WTC11 (cell line): ENCODE measurements around the gene SLC16A8. TPM values are rescaled to one million over a fixed set of nuclear protein-coding genes. Genes with fewer than 3 reads are reported as not detected.

Source experiments
- ATAC-seq: fragments of 200-7000 bp; cut with Tn5 transposase; 2 replicates; pipeline ENCODE4 v1.10.0; 2021; ENCODE audit warnings: mild to moderate bottlenecking, moderate library complexity
- CTCF ChIA-PET: fragments of 300-600 bp; sonication (Branson Sonifier 250); formaldehyde crosslinking; loops from one replicate; lab custom pipeline; 2021; ENCODE audit warnings: antibody characterized with exemption; lab: Charles Lee
- POLR2A ChIA-PET: fragments of 350-600 bp; sonication (Branson Sonifier 250); formaldehyde crosslinking; loops from one replicate; lab custom pipeline; 2021; ENCODE audit warnings: antibody characterized with exemption; lab: Charles Lee
- DNase-seq: peaks from one replicate; pipeline ENCODE4 v3.0.0; 2021; ENCODE audit warnings: low spot score
- H3K27ac Mint-ChIP-seq: 2 replicates; pipeline ENCODE4 v1.8.0; 2021; ENCODE audit warnings: mixed read lengths
- H3K27me3 Mint-ChIP-seq: 2 replicates; pipeline ENCODE4 v1.8.0; 2021; ENCODE audit warnings: low read depth, mild to moderate bottlenecking, moderate library complexity, mixed read lengths
- H3K36me3 Mint-ChIP-seq: 2 replicates; pipeline ENCODE4 v1.8.0; 2021; ENCODE audit warnings: mixed read lengths
- H3K4me1 Mint-ChIP-seq: 2 replicates; pipeline ENCODE4 v1.8.0; 2022; ENCODE audit warnings: mixed read lengths
- H3K4me3 Mint-ChIP-seq: 2 replicates; pipeline ENCODE4 v1.8.0; 2021; ENCODE audit warnings: mild to moderate bottlenecking, moderate library complexity, mixed read lengths
- H3K9me3 Mint-ChIP-seq: 2 replicates; pipeline ENCODE4 v1.8.0; 2021; ENCODE audit warnings: mixed read lengths
- ESRRA ChIP-seq: sonication (generic); formaldehyde crosslinking; IDR thresholded peaks from 2 replicates; pipeline ENCODE4 v1.8.1; 2022; ENCODE audit warnings: mild to moderate bottlenecking, missing genetic modification reagents, borderline replicate concordance
- NR1H2 ChIP-seq: sonication (generic); formaldehyde crosslinking; IDR thresholded peaks from 2 replicates; pipeline ENCODE4 v1.9.0; 2021; ENCODE audit warnings: mild to moderate bottlenecking, moderate library complexity, missing genetic modification reagents
- ZNF281 ChIP-seq: sonication (generic); formaldehyde crosslinking; IDR thresholded peaks from 2 replicates; pipeline ENCODE4 v1.8.0; 2023; ENCODE audit warnings: mild to moderate bottlenecking, missing genetic modification reagents
- ZNF317 ChIP-seq: sonication (generic); formaldehyde crosslinking; IDR thresholded peaks from 2 replicates; pipeline ENCODE4 v1.8.1; 2023; ENCODE audit warnings: low read depth, mild to moderate bottlenecking, moderate library complexity, missing genetic modification reagents, borderline replicate concordance
- ZNF396 ChIP-seq: fragments of 250-450 bp; sonication (Bioruptor Pico); IDR thresholded peaks from 2 replicates; pipeline ENCODE4 v1.8.0; 2021; ENCODE audit warnings: mild to moderate bottlenecking, moderate library complexity, borderline replicate concordance
- total RNA-seq: library from RNA; stranded (reverse); gene quantifications from 3 replicates; pipeline ENCODE4 v1.2.3, GENCODE V29; 2021
- TF ChIP-seq, protein P1 (sequence below): sonication (generic); formaldehyde crosslinking; IDR thresholded peaks from 2 replicates; pipeline ENCODE4 v1.8.0; 2022; ENCODE audit warnings: missing genetic modification reagents
- TF ChIP-seq, protein P2 (sequence below): sonication (generic); formaldehyde crosslinking; IDR thresholded peaks from 2 replicates; pipeline ENCODE4 v1.8.0; 2022; ENCODE audit warnings: mild to moderate bottlenecking, missing genetic modification reagents
- TF ChIP-seq, protein P3 (sequence below): fragments of 200-600 bp; IDR thresholded peaks from 2 replicates; pipeline ENCODE4 v1.8.0; 2022; ENCODE audit warnings: antibody characterized with exemption

The SLC16A8 gene
- total RNA-seq, 1 experiment from 2014 or later, result 0.57 TPM

DNA sequence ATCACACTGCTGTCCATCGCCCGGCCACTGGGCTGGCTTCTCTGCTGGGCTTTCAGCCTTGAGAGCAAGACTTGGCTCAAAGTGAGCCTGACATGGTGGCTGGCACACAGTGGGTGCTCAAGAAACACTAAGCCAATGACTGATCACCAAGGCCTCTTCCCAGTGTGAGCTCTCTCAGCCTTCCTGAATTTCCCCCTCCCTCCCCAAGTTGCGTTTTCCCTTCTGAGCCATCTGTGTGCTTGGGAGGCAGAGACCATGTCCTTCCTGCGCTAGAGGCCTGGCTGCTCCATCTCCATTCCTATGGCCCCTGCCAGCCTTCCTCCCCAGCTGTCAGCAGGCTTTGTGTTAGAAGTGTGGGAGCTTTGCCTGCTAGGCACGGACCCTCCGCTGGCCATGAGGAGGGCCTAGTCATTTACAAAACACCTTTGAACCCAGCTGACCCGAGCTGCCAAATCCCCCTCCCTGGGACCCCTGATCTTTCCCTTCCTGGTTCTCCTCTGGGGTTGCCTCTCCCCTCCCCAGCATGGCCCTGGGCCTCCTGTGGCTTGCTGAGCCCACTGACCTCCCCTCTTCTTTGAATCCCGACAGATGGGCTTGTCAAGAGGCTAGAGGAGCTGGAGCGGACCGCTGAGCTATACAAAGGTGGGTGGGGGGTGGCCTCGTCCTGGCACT, 13.6 kb downstream of the SLC16A8 start:
- DNase-seq (no peak), ATAC-seq (no peak)
- TF ChIP-seq ZNF396 (no peak), ZNF281 (CRISPR knock-in tag) (no peak)
- Mint-ChIP-seq H3K4me1 (peaks cover 2% of the 10 kb centered on the region; the same call in 1 of the 2 replicates), H3K36me3 (peaks cover 13% of the 10 kb centered on the region), H3K9me3 (no peaks in the 10 kb centered on the region), H3K27ac (peak overlapping the region; percentile 45; the same call in 1 of the 2 replicates), H3K27me3 (no peaks in the 10 kb centered on the region), H3K4me3 (no peak overlapping the region)
- CTCF ChIA-PET, result interaction anchor here (4.3 to 6.4 kb wide), 2 partner anchors 18 to 29 kb away, joined by 42 to 44 read pairs; no protein-coding TSS in a partner anchor
- POLR2A ChIA-PET, result no interaction called here

- H3K27me3 Mint-ChIP-seq, result no peaks in the 10 kb centered on the region
- TF ChIP-seq NR1H2 (CRISPR knock-in tag), result no peak
- TF ChIP-seq ZNF317 (CRISPR knock-in tag), result no peak
- TF ChIP-seq, protein P1, sequence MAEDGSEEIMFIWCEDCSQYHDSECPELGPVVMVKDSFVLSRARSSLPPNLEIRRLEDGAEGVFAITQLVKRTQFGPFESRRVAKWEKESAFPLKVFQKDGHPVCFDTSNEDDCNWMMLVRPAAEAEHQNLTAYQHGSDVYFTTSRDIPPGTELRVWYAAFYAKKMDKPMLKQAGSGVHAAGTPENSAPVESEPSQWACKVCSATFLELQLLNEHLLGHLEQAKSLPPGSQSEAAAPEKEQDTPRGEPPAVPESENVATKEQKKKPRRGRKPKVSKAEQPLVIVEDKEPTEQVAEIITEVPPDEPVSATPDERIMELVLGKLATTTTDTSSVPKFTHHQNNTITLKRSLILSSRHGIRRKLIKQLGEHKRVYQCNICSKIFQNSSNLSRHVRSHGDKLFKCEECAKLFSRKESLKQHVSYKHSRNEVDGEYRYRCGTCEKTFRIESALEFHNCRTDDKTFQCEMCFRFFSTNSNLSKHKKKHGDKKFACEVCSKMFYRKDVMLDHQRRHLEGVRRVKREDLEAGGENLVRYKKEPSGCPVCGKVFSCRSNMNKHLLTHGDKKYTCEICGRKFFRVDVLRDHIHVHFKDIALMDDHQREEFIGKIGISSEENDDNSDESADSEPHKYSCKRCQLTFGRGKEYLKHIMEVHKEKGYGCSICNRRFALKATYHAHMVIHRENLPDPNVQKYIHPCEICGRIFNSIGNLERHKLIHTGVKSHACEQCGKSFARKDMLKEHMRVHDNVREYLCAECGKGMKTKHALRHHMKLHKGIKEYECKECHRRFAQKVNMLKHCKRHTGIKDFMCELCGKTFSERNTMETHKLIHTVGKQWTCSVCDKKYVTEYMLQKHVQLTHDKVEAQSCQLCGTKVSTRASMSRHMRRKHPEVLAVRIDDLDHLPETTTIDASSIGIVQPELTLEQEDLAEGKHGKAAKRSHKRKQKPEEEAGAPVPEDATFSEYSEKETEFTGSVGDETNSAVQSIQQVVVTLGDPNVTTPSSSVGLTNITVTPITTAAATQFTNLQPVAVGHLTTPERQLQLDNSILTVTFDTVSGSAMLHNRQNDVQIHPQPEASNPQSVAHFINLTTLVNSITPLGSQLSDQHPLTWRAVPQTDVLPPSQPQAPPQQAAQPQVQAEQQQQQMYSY (CRISPR knock-in tag), result no peak
- TF ChIP-seq ESRRA, result no peak
- TF ChIP-seq, protein P2, sequence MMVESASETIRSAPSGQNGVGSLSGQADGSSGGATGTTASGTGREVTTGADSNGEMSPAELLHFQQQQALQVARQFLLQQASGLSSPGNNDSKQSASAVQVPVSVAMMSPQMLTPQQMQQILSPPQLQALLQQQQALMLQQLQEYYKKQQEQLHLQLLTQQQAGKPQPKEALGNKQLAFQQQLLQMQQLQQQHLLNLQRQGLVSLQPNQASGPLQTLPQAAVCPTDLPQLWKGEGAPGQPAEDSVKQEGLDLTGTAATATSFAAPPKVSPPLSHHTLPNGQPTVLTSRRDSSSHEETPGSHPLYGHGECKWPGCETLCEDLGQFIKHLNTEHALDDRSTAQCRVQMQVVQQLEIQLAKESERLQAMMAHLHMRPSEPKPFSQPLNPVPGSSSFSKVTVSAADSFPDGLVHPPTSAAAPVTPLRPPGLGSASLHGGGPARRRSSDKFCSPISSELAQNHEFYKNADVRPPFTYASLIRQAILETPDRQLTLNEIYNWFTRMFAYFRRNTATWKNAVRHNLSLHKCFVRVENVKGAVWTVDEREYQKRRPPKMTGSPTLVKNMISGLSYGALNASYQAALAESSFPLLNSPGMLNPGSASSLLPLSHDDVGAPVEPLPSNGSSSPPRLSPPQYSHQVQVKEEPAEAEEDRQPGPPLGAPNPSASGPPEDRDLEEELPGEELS (CRISPR knock-in tag), result no peak
- TF ChIP-seq, protein P3, sequence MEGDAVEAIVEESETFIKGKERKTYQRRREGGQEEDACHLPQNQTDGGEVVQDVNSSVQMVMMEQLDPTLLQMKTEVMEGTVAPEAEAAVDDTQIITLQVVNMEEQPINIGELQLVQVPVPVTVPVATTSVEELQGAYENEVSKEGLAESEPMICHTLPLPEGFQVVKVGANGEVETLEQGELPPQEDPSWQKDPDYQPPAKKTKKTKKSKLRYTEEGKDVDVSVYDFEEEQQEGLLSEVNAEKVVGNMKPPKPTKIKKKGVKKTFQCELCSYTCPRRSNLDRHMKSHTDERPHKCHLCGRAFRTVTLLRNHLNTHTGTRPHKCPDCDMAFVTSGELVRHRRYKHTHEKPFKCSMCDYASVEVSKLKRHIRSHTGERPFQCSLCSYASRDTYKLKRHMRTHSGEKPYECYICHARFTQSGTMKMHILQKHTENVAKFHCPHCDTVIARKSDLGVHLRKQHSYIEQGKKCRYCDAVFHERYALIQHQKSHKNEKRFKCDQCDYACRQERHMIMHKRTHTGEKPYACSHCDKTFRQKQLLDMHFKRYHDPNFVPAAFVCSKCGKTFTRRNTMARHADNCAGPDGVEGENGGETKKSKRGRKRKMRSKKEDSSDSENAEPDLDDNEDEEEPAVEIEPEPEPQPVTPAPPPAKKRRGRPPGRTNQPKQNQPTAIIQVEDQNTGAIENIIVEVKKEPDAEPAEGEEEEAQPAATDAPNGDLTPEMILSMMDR, result peak; percentile 25; the same call in 1 of the 2 replicates
- peak overlapping the region; percentile 45; the same call in 1 of the 2 replicates for H3K27ac Mint-ChIP-seq
- ATAC-seq (peak; percentile 66), DNase-seq (peak; percentile 58)
- CTCF ChIA-PET, result interaction anchor here (0.9 to 6.4 kb wide), 4 partner anchors 11 to 34 kb away, joined by 3 to 44 read pairs (median 26); no protein-coding TSS in a partner anchor
- peaks cover 15% of the 10 kb centered on the region for H3K36me3 Mint-ChIP-seq
- peaks cover 2% of the 10 kb centered on the region; the same call in 1 of the 2 replicates for H3K4me1 Mint-ChIP-seq
- H3K4me3 Mint-ChIP-seq, result no peak overlapping the region
- no peaks in the 10 kb centered on the region for H3K9me3 Mint-ChIP-seq
- POLR2A ChIA-PET, result interaction anchor here (1.1 kb wide), 2 partner anchors 12 to 113 kb away, joined by 3 to 4 read pairs; partner anchors contain the start of gene PICK1
Observed at GRCh38 chr22:38069372-38070249, 14.4 kb downstream of the SLC16A8 start.
